Endothelial cell of umbilical vein (primary cell): ENCODE results near the gene RFNG. TPM values are rescaled to one million over a fixed set of nuclear protein-coding genes. Genes with fewer than 3 reads are reported as not detected.

Source experiments
- BruUV-seq: library from RNA; stranded (reverse); fragments of 400-500 nt; replicated peaks from 2 replicates; lab custom pipeline; 2021; lab: Mats Ljungman, UMichigan
- CTCF ChIA-PET: fragments of 300-600, 350-600 bp; sonication (Branson Sonifier 250); formaldehyde crosslinking; loops from one replicate; lab custom pipeline; 2021; ENCODE audit warnings: antibody characterized with exemption, inconsistent platforms; lab: Charles Lee
- POLR2A ChIA-PET: fragments of 300-600, 350-600 bp; sonication (Branson Sonifier 250); formaldehyde crosslinking; loops from one replicate; lab custom pipeline; 2021; ENCODE audit warnings: antibody characterized with exemption, inconsistent platforms; lab: Charles Lee
- DNase-seq: peaks from one replicate; pipeline ENCODE4 v3.0.0-alpha.2; 2011; ENCODE audit warnings: low read depth, low spot score
- FAIRE-seq: peaks from 2 replicates; lab custom pipeline; 2011; peaks lifted over from hg19 to GRCh38; lab: Jason Lieb, UNC
- H2AFZ ChIP-seq: 2 replicates; pipeline ENCODE4 v1.6.0; 2012; ENCODE audit warnings: low read depth, low read length, control low read depth, inconsistent platforms
- H3K27ac ChIP-seq: 2 replicates; pipeline ENCODE4 v1.5.1; 2011; ENCODE audit warnings: low read depth, mild to moderate bottlenecking, control low read depth, low read length, moderate library complexity; ENCODE audit not compliant: insufficient read depth
- H3K27me3 ChIP-seq, 2 experiments: 2 replicates each; pipeline versions ENCODE4 v1.6.0 to v1.6.1; 2011; ENCODE audit warnings: low read length in 2 of 2, mixed read lengths in 1 of 2; ENCODE audit not compliant: control insufficient read depth in 2 of 2, insufficient read depth in 2 of 2
- H3K36me3 ChIP-seq, 2 experiments: 2 replicates in 1 of 2; 3 replicates in 1 of 2; pipeline ENCODE4 v1.5.1; 2011; ENCODE audit warnings: low read length in 2 of 2, mild to moderate bottlenecking in 1 of 2, moderate library complexity in 1 of 2; ENCODE audit not compliant: control insufficient read depth in 2 of 2, insufficient read depth in 2 of 2; ENCODE audit errors: extremely low read depth in 1 of 2
- H3K4me1 ChIP-seq: 3 replicates; pipeline ENCODE4 v1.5.1; 2011; ENCODE audit warnings: mild to moderate bottlenecking, low read length; ENCODE audit not compliant: control insufficient read depth, insufficient read depth; ENCODE audit errors: extremely low read depth
- H3K4me2 ChIP-seq: 2 replicates; pipeline ENCODE4 v1.6.1; 2011; ENCODE audit warnings: low read length, control low read depth, mixed read lengths; ENCODE audit not compliant: insufficient read depth
- H3K4me3 ChIP-seq, 3 experiments: fragments of 200-600 bp in 1 of 3; sonication (generic), shearing (Covaris generic) in 1 of 3; replicated peaks in 1 of 3; 2 replicates each; pipeline ENCODE4 v1.5.1; 2011 to 2016; ENCODE audit warnings: control low read depth in 3 of 3, low read length in 3 of 3, mild to moderate bottlenecking in 2 of 3, inconsistent platforms in 1 of 3, low read depth in 1 of 3, moderate library complexity in 1 of 3; ENCODE audit not compliant: insufficient read depth in 1 of 3
- H3K79me2 ChIP-seq: 2 replicates; pipeline ENCODE4 v1.6.0; 2012; ENCODE audit warnings: low read length, inconsistent platforms; ENCODE audit not compliant: control insufficient read depth, insufficient read depth
- H3K9ac ChIP-seq: replicated peaks from 2 replicates; pipeline ENCODE3; 2011; ENCODE audit warnings: low read length, control low read depth; ENCODE audit not compliant: insufficient read depth; ENCODE audit errors: extremely low read depth
- H3K9me1 ChIP-seq: replicated peaks from 3 replicates; pipeline ENCODE4 v1.6.0; 2011; ENCODE audit warnings: mild to moderate bottlenecking, low read length; ENCODE audit not compliant: control insufficient read depth, insufficient read depth; ENCODE audit errors: extremely low read depth
- H3K9me3 ChIP-seq: replicated peaks from 2 replicates; pipeline ENCODE4 v1.5.1; 2012; ENCODE audit warnings: low read length, inconsistent platforms; ENCODE audit not compliant: control insufficient read depth, insufficient read depth
- H4K20me1 ChIP-seq: replicated peaks from 2 replicates; pipeline ENCODE3; 2011; ENCODE audit warnings: mild to moderate bottlenecking, low read length; ENCODE audit not compliant: control insufficient read depth, insufficient read depth; ENCODE audit errors: extremely low read depth
- CTCF ChIP-seq, 2 donors: IDR thresholded peaks; 1 replicate in 1 of 2; 2 replicates in 1 of 2; pipeline ENCODE4 v1.5.1; 2011; ENCODE audit warnings: low read length in 2 of 2, mild to moderate bottlenecking in 2 of 2, moderate library complexity in 2 of 2, control low read depth in 1 of 2, inconsistent platforms in 1 of 2, low read depth in 1 of 2; ENCODE audit not compliant: insufficient read depth in 1 of 2; ENCODE audit errors: extremely low read depth in 1 of 2
- EZH2 ChIP-seq: IDR thresholded peaks from 2 replicates; pipeline ENCODE4 v1.6.1; 2012; ENCODE audit warnings: borderline replicate concordance, low read depth, mild to moderate bottlenecking, moderate library complexity, low read length, inconsistent platforms; ENCODE audit not compliant: severe bottlenecking
- FOS ChIP-seq: IDR thresholded peaks from 2 replicates; pipeline ENCODE4 v1.6.1; 2011; ENCODE audit warnings: mild to moderate bottlenecking, low read length, moderate library complexity, borderline replicate concordance; ENCODE audit not compliant: insufficient read depth
- GATA2 ChIP-seq: IDR thresholded peaks from 2 replicates; pipeline ENCODE4 v1.7.0; 2011; ENCODE audit warnings: low read depth, mild to moderate bottlenecking, moderate library complexity, mixed read lengths, low read length; ENCODE audit not compliant: insufficient read length, insufficient read depth
- MYC ChIP-seq: IDR thresholded peaks from one replicate; pipeline ENCODE4 v1.6.1; 2011; ENCODE audit warnings: mild to moderate bottlenecking, low read depth, low read length
- POLR2A ChIP-seq: IDR thresholded peaks from 2 replicates; pipeline ENCODE4 v1.6.1; 2012; ENCODE audit warnings: low read depth, mild to moderate bottlenecking, control low read depth, low read length
- POLR2AphosphoS5 ChIP-seq: IDR thresholded peaks from 2 replicates; pipeline ENCODE4 v1.6.1; 2012; ENCODE audit warnings: low read depth, mild to moderate bottlenecking, control low read depth, low read length, moderate library complexity; ENCODE audit not compliant: insufficient read depth
- dilution Hi-C: fragments of 300-500 bp; cut with MboI; formaldehyde crosslinking; loops from one replicate; pipeline ENCODE4 v1.15.0; 2019; ENCODE audit warnings: low sequenced_read_pairs; ENCODE audit not compliant: extremely low pct_ligation_motif_present
- intact Hi-C: fragments of 100-400 bp; cut with micrococcal nuclease; formaldehyde crosslinking; loops from one replicate; pipeline ENCODE4 v1.10.0; 2022
- polyA plus RNA-seq, 4 experiments: library from polyadenylated mRNA; depleted of rRNA in 3 of 4; stranded (reverse) in 3 of 4; unstranded in 1 of 4; fragments of >200 nt; gene quantifications; 2 replicates each; pipeline versions ENCODE4 v1.2.1 to v1.2.3, GENCODE V29; 2011 to 2012; ENCODE audit warnings: missing spikeins in 1 of 4
- total RNA-seq: library from RNA; stranded (reverse); gene quantifications from 2 replicates; pipeline ENCODE4 v1.2.3, GENCODE V29; 2021
- TF ChIP-seq, protein P1 (sequence below): IDR thresholded peaks from 2 replicates; pipeline ENCODE4 v1.6.1; 2011; ENCODE audit not compliant: insufficient read depth, insufficient read length

Gene RFNG
- total and polyA plus RNA-seq, 2 donors (not counting 3 experiments of a cell fraction or from before 2014, with no cell fraction given): 33.7 to 40.0 TPM

DNA sequence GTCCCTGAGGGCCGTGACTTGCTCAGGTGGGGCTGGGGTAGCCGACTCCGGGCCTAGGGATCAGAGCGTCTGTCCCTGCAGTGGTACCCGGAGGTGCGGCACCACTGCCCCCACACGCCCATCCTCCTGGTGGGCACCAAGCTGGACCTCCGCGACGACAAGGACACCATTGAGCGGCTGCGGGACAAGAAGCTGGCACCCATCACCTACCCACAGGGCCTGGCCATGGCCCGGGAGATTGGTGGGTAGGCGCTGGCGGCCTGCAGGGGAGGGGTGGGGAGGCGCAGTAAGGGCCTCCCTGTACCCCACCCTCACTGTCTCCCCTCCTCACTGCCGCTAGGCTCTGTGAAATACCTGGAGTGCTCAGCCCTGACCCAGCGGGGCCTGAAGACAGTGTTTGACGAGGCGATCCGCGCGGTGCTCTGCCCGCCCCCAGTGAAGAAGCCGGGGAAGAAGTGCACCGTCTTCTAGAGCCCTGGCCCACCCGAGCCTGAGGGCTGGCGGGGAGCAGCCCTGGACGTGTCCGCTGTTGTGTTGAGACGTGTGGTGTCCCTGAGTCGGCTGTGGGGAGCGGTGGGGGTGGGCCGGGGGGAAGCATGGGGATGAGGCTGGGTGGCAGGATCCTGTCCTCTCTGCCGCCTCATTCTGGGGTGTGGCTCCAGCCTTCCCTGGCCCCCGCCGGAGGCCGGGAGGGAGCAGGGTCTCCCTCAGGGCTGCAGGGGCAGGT, 18.1 kb downstream of the RFNG start:
- Histone ChIP-seq H3K9ac (no peak overlapping the region), H3K4me3 (no peak overlapping the region), H3K27me3 (no peaks in the 10 kb centered on the region), H3K27ac (no peak overlapping the region), H2AFZ (no peak overlapping the region), H4K20me1 (no peaks in the 10 kb centered on the region), H3K4me2 (no peak overlapping the region), H3K9me1 (no peaks in the 10 kb centered on the region), H3K79me2 (peaks cover 7% of the 10 kb centered on the region), H3K4me1 (peaks cover 16% of the 10 kb centered on the region), H3K9me3 (no peaks in the 10 kb centered on the region), H3K36me3 (no peaks in the 10 kb centered on the region)
- dilution Hi-C loops (no loop called here), intact Hi-C loops (loop anchor here (10.0 kb wide), 2 partner anchors 201 to 381 kb away; partner anchors contain the start of genes HEXD and OGFOD3)
- CTCF ChIA-PET: interaction anchor here (1.5 kb wide), 1 partner anchor 74 kb away, joined by 7 read pairs; no protein-coding TSS in a partner anchor
- TF ChIP-seq FOS (no peak), GATA2 (no peak), CTCF (IDR thresholded peaks at IDR 0.05; ENCODE audit: extremely low read depth in 1 of 2, insufficient read depth in 1 of 2, low read depth in 1 of 2, low read length in 2 of 2) (no peak), EZH2 (no peak), POLR2AphosphoS5 (no peak), MYC (no peak), POLR2A (no peak)
- TF ChIP-seq, protein P1, sequence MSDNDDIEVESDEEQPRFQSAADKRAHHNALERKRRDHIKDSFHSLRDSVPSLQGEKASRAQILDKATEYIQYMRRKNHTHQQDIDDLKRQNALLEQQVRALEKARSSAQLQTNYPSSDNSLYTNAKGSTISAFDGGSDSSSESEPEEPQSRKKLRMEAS: no peak
- FAIRE-seq: no peak
- POLR2A ChIA-PET: no interaction called here
- no peak for DNase-seq
- TSS peak; percentile 21 for BruUV-seq
